ENCODE measurements around the gene DENND10. TPM values are rescaled to one million over a fixed set of nuclear protein-coding genes. Genes with fewer than 3 reads are reported as not detected.

Gene DENND10
- total RNA-seq, 1 experiment from 2014 or later, result 60.6 TPM

- DNase-seq (ENCODE audit: low spot score) (no peak), ATAC-seq (no peak)
- H3K27ac Mint-ChIP-seq, result no peak overlapping the region
- peaks cover 68% of the 10 kb centered on the region for H3K36me3 Mint-ChIP-seq
- TF ChIP-seq ZNF425 (CRISPR knock-in tag; conservative IDR thresholded peaks at IDR 0.05) (no peak), USF2 (CRISPR knock-in tag; IDR thresholded peaks at IDR 0.05) (no peak), ZBTB43 (CRISPR knock-in tag; IDR thresholded peaks at IDR 0.05) (no peak), NFE2L1 (CRISPR knock-in tag; IDR thresholded peaks at IDR 0.05) (no peak), ZNF317 (CRISPR knock-in tag; IDR thresholded peaks at IDR 0.05; ENCODE audit: borderline replicate concordance, low read depth) (no peak), ZNF416 (CRISPR knock-in tag; IDR thresholded peaks at IDR 0.05) (no peak), ZMAT4 (CRISPR knock-in tag; IDR thresholded peaks at IDR 0.05) (no peak), JAZF1 (CRISPR knock-in tag; IDR thresholded peaks at IDR 0.05) (no peak), ZNF263 (CRISPR knock-in tag; IDR thresholded peaks at IDR 0.05; ENCODE audit: low read depth) (no peak), ATF2 (CRISPR knock-in tag; IDR thresholded peaks at IDR 0.05; ENCODE audit: borderline replicate concordance, low read depth) (no peak), NR1H2 (CRISPR knock-in tag; IDR thresholded peaks at IDR 0.05) (no peak), CDX4 (CRISPR knock-in tag; IDR thresholded peaks at IDR 0.05; ENCODE audit: borderline replicate concordance) (no peak), CREB1 (CRISPR knock-in tag; IDR thresholded peaks at IDR 0.05) (no peak)
- no peaks in the 10 kb centered on the region for H3K9me3 Mint-ChIP-seq
- no peak overlapping the region for H3K4me3 Mint-ChIP-seq
- no peaks in the 10 kb centered on the region for H3K4me1 Mint-ChIP-seq
- CTCF ChIA-PET, result no interaction called here
- POLR2A ChIA-PET, result no interaction called here
- H3K27me3 Mint-ChIP-seq (ENCODE audit: low read depth), result no peaks in the 10 kb centered on the region
These were observed 14.3 kb downstream of the DENND10 start for GRCh38 chr10:119118231-119118630.

GRCh38 chr10:119119400-119119799 lies 15.5 kb downstream of the DENND10 start:
- no peaks in the 10 kb centered on the region for H3K9me3 Mint-ChIP-seq
- H3K27me3 Mint-ChIP-seq (ENCODE audit: low read depth), result no peaks in the 10 kb centered on the region
- no peaks in the 10 kb centered on the region for H3K4me1 Mint-ChIP-seq
- no peak overlapping the region for H3K27ac Mint-ChIP-seq
- ATAC-seq (no peak), DNase-seq (ENCODE audit: low spot score) (no peak)
- no peak overlapping the region for H3K4me3 Mint-ChIP-seq
- ChIA-PET CTCF (interaction anchor here (0.7 kb wide), 1 partner anchor 166 kb away, joined by 3 read pairs; no protein-coding TSS in a partner anchor), POLR2A (no interaction called here)
- peaks cover 60% of the 10 kb centered on the region for H3K36me3 Mint-ChIP-seq
- TF ChIP-seq PREB (CRISPR knock-in tag; IDR thresholded peaks at IDR 0.05; ENCODE audit: borderline replicate concordance) (no peak), ZMAT4 (CRISPR knock-in tag; IDR thresholded peaks at IDR 0.05) (no peak), NR3C1 (CRISPR knock-in tag; conservative IDR thresholded peaks at IDR 0.05; ENCODE audit: low read depth) (no peak), STAT6 (CRISPR knock-in tag; conservative IDR thresholded peaks at IDR 0.05; ENCODE audit: low read depth) (no peak), NR1H2 (CRISPR knock-in tag; IDR thresholded peaks at IDR 0.05) (no peak), ZNF532 (CRISPR knock-in tag; IDR thresholded peaks at IDR 0.05; ENCODE audit: borderline replicate concordance) (no peak), SOX15 (CRISPR knock-in tag; IDR thresholded peaks at IDR 0.05) (no peak)
